HCT116 (cell line): ENCODE results near the gene AGPAT2. TPM values are rescaled to one million over a fixed set of nuclear protein-coding genes. Genes with fewer than 3 reads are reported as not detected.

Experiments
- ATAC-seq: fragments of 200-7000 bp; cut with Tn5 transposase; 2 replicates; pipeline ENCODE4 v1.9.1; 2020; ENCODE audit warnings: mild to moderate bottlenecking, moderate library complexity
- BruUV-seq: library from RNA; stranded (reverse); fragments of 400-500 nt; replicated peaks from 2 replicates; lab custom pipeline; 2021; lab: Mats Ljungman, UMichigan
- CTCF ChIA-PET: fragments of 300-600 bp; sonication (Branson Sonifier 250); formaldehyde crosslinking; loops from one replicate; lab custom pipeline; 2021; ENCODE audit warnings: antibody characterized with exemption; lab: Charles Lee
- POLR2A ChIA-PET: fragments of 300-600, 350-600 bp; sonication (Branson Sonifier 250); formaldehyde crosslinking; loops from one replicate; lab custom pipeline; 2021; ENCODE audit warnings: antibody characterized with exemption; lab: Charles Lee
- RAD21 ChIA-PET, 2 experiments: fragments of 300-600 bp; sonication (Branson Sonifier 250); formaldehyde crosslinking; loops; one replicate each; lab custom pipeline; 2023; ENCODE audit warnings: low total read pairs in 2 of 2; ENCODE audit not compliant: uncharacterized antibody in 2 of 2, unreplicated experiment in 2 of 2, low non-redundant PET in 1 of 2; lab: Charles Lee
- DNase-seq: peaks from one replicate; pipeline ENCODE4 v3.0.0-alpha.2; 2010; ENCODE audit warnings: low read depth, low spot score
- H2AFZ ChIP-seq: fragments of 200-600 bp; shearing (Covaris generic), sonication (generic); 2 replicates; pipeline ENCODE4 v1.6.1; 2017; ENCODE audit warnings: low read depth, mixed run types, mixed read lengths, antibody characterized with exemption, low read length; ENCODE audit not compliant: poor library complexity, severe bottlenecking
- H3K27ac ChIP-seq: 2 replicates; pipeline ENCODE4 v1.5.1; 2012; ENCODE audit warnings: low read depth, low read length
- H3K27me3 ChIP-seq: fragments of 200-600 bp; sonication (generic); 2 replicates; pipeline ENCODE4 v1.6.1; 2016; ENCODE audit warnings: mixed run types, low read length, mixed read lengths; ENCODE audit not compliant: insufficient read depth
- H3K36me3 ChIP-seq, 2 experiments: fragments of 200-500 bp in 1 of 2; fragments of 200-600 bp in 1 of 2; sonication (Bioruptor generic) in 1 of 2; sonication (generic) in 1 of 2; 2 replicates each; pipeline versions ENCODE4 v1.5.1 to v1.6.1; 2014 to 2016; ENCODE audit warnings: low read length in 2 of 2, inconsistent platforms in 1 of 2, mixed read lengths in 1 of 2, mixed run types in 1 of 2; ENCODE audit not compliant: insufficient read depth in 2 of 2, control insufficient read depth in 1 of 2
- H3K4me1 ChIP-seq, 2 experiments: fragments of 200-600 bp in 1 of 2; sonication (generic) in 1 of 2; 2 replicates each; pipeline versions ENCODE4 v1.5.1 to v1.6.1; 2012 to 2017; ENCODE audit warnings: low read length in 2 of 2, inconsistent platforms in 1 of 2, mild to moderate bottlenecking in 1 of 2, mixed read lengths in 1 of 2, mixed run types in 1 of 2, moderate library complexity in 1 of 2; ENCODE audit not compliant: insufficient read depth in 2 of 2, control insufficient read depth in 1 of 2
- H3K4me2 ChIP-seq: fragments of 200-600 bp; sonication (generic); 2 replicates; pipeline ENCODE4 v1.6.1; 2017; ENCODE audit warnings: mixed run types, low read length, mixed read lengths
- H3K4me3 ChIP-seq, 2 experiments: fragments of 200-600 bp in 1 of 2; sonication (generic) in 1 of 2; replicated peaks in 1 of 2; 2 replicates each; pipeline ENCODE4 v1.5.1; 2011 to 2016; ENCODE audit warnings: low read length in 2 of 2, control low read depth in 1 of 2, low read depth in 1 of 2, mild to moderate bottlenecking in 1 of 2, mixed read lengths in 1 of 2, mixed run types in 1 of 2
- H3K79me2 ChIP-seq: fragments of 200-600 bp; sonication (generic); 2 replicates; pipeline ENCODE4 v1.6.1; 2017; ENCODE audit warnings: mild to moderate bottlenecking, mixed run types, low read length, moderate library complexity, mixed read lengths; ENCODE audit not compliant: insufficient read depth
- H3K9ac ChIP-seq: fragments of 200-600 bp; sonication (generic); 2 replicates; pipeline ENCODE4 v1.6.1; 2016; ENCODE audit warnings: low read length, mixed read lengths
- H3K9me2 ChIP-seq: fragments of 200-600 bp; sonication (generic), shearing (Covaris generic); 2 replicates; pipeline ENCODE4 v1.6.1; 2017; ENCODE audit warnings: mixed run types, mild to moderate bottlenecking, moderate library complexity; ENCODE audit not compliant: insufficient read depth
- H3K9me3 ChIP-seq, 2 experiments: fragments of 200-500 bp in 1 of 2; fragments of 200-600 bp in 1 of 2; sonication (Bioruptor generic) in 1 of 2; sonication (generic) in 1 of 2; 2 replicates each; pipeline ENCODE4 v1.6.1; 2014 to 2017; ENCODE audit warnings: low read length in 2 of 2, mixed read lengths in 2 of 2, inconsistent platforms in 1 of 2, low read depth in 1 of 2, mild to moderate bottlenecking in 1 of 2, mixed run types in 1 of 2, moderate library complexity in 1 of 2; ENCODE audit not compliant: control insufficient read depth in 1 of 2, insufficient read depth in 1 of 2
- H4K20me1 ChIP-seq: fragments of 200-600 bp; sonication (generic), shearing (Covaris generic); 2 replicates; pipeline ENCODE4 v1.6.1; 2017; ENCODE audit warnings: mixed run types, mild to moderate bottlenecking, moderate library complexity; ENCODE audit not compliant: insufficient read depth
- CEBPB ChIP-seq: IDR thresholded peaks from 2 replicates; pipeline ENCODE4 v1.6.1; 2012; ENCODE audit warnings: low read depth
- CTCF ChIP-seq, 3 experiments: fragments of 200-600 bp in 1 of 3; sonication (generic) in 1 of 3; IDR thresholded peaks in 2 of 3; conservative IDR thresholded peaks in 1 of 3; 2 replicates each; pipeline ENCODE4 v1.5.1; 2012 to 2017; ENCODE audit warnings: low read depth in 2 of 3, low read length in 2 of 3, antibody characterized with exemption in 1 of 3, borderline replicate concordance in 1 of 3, control low read depth in 1 of 3, mild to moderate bottlenecking in 1 of 3, mixed read lengths in 1 of 3, mixed run types in 1 of 3, moderate library complexity in 1 of 3; ENCODE audit not compliant: insufficient read depth in 1 of 3
- EGR1 ChIP-seq: IDR thresholded peaks from 2 replicates; pipeline ENCODE4 v1.6.1; 2012; ENCODE audit warnings: low read depth
- ELF1 ChIP-seq: IDR thresholded peaks from 2 replicates; pipeline ENCODE4 v1.6.1; 2012; ENCODE audit warnings: low read depth, borderline replicate concordance
- EZH2 ChIP-seq: fragments of 200-600 bp; sonication (generic); IDR thresholded peaks from 2 replicates; pipeline ENCODE4 v1.6.1; 2017; ENCODE audit warnings: antibody characterized with exemption, mixed run types
- JUND ChIP-seq: IDR thresholded peaks from 2 replicates; pipeline ENCODE4 v1.6.1; 2012
- MAX ChIP-seq: IDR thresholded peaks from 2 replicates; pipeline ENCODE4 v1.6.1; 2012
- POLR2A ChIP-seq: IDR thresholded peaks from 2 replicates; pipeline ENCODE4 v1.7.0; 2011; ENCODE audit warnings: borderline replicate concordance; ENCODE audit not compliant: insufficient read depth, insufficient read length; ENCODE audit errors: extremely low read depth
- REST ChIP-seq: IDR thresholded peaks from 2 replicates; pipeline ENCODE4 v1.6.1; 2012; ENCODE audit warnings: low read depth
- SIN3A ChIP-seq: IDR thresholded peaks from 2 replicates; pipeline ENCODE4 v1.6.1; 2012; ENCODE audit warnings: low read depth
- SRF ChIP-seq: IDR thresholded peaks from 2 replicates; pipeline ENCODE4 v1.6.1; 2012; ENCODE audit warnings: low read depth
- YY1 ChIP-seq: IDR thresholded peaks from 2 replicates; pipeline ENCODE4 v1.6.1; 2011; ENCODE audit warnings: low read length, low read depth, moderate library complexity, mild to moderate bottlenecking; ENCODE audit not compliant: insufficient replicate concordance; ENCODE audit errors: extremely low read depth
- ZBTB33 ChIP-seq: IDR thresholded peaks from 2 replicates; pipeline ENCODE4 v1.6.1; 2011; ENCODE audit warnings: mild to moderate bottlenecking, low read length, moderate library complexity; ENCODE audit not compliant: insufficient replicate concordance; ENCODE audit errors: extremely low read depth
- ZFX ChIP-seq: fragments of 450-650 bp; IDR thresholded peaks from 2 replicates; pipeline ENCODE4 v1.6.1; 2017
- ZNF274 ChIP-seq: fragments of 200-500 bp; sonication (Bioruptor generic); IDR thresholded peaks from 2 replicates; pipeline ENCODE4 v1.6.1; 2014; ENCODE audit warnings: mild to moderate bottlenecking, low read depth, low read length, inconsistent platforms
- intact Hi-C: fragments of 100-400 bp; cut with micrococcal nuclease; formaldehyde crosslinking; loops from 2 replicates; pipeline ENCODE4 v1.10.0; 2022
- total RNA-seq: library from RNA; stranded (reverse); gene quantifications from one replicate; pipeline ENCODE4 v1.2.1, GENCODE V29; 2021; ENCODE audit not compliant: unreplicated experiment

Gene AGPAT2
- total RNA-seq, 1 experiment from 2014 or later: 86.0 TPM

- H3K36me3 ChIP-seq: no peaks in the 10 kb centered on the region
- no peak overlapping the region for H3K4me2 ChIP-seq
- ATAC-seq (no peak), DNase-seq (no peak)
- H3K27me3 ChIP-seq: no peaks in the 10 kb centered on the region
- BruUV-seq: no TSS peak
- H3K79me2 ChIP-seq: no peaks in the 10 kb centered on the region
- H3K27ac ChIP-seq: no peak overlapping the region; the same call in 1 of the 2 replicates
- intact Hi-C loops: loop anchor here (2.0 kb wide), 1 partner anchor 49 kb away; no protein-coding TSS in a partner anchor
- H3K9ac ChIP-seq: no peak overlapping the region
- no peaks in the 10 kb centered on the region for H3K9me2 ChIP-seq
- no peaks in the 10 kb centered on the region for H3K9me3 ChIP-seq
- RAD21 ChIA-PET: interaction anchor here in 1 of 2 experiments (0.6 kb wide), 1 partner anchor 155 kb away, joined by 8 read pairs; no protein-coding TSS in a partner anchor
- no peak overlapping the region for H2AFZ ChIP-seq
- H4K20me1 ChIP-seq: no peaks in the 10 kb centered on the region
- no peak overlapping the region for H3K4me3 ChIP-seq
- peaks cover 7 to 14% of the 10 kb centered on the region in 2 experiments for H3K4me1 ChIP-seq
- CTCF ChIA-PET: no interaction called here
- TF ChIP-seq ELF1 (no peak), POLR2A (no peak), ZBTB33 (no peak), CTCF (IDR thresholded peaks at IDR 0.05 in 2 of 3, conservative IDR thresholded peaks at IDR 0.05 in 1 of 3; ENCODE audit: borderline replicate concordance in 1 of 3, insufficient read depth in 1 of 3, low read depth in 2 of 3, low read length in 2 of 3) (no peak), ZFX (no peak), JUND (no peak), YY1 (no peak), CEBPB (no peak), ZNF274 (no peak), MAX (no peak), EZH2 (no peak), REST (no peak), SRF (no peak), EGR1 (no peak), SIN3A (no peak)
- POLR2A ChIA-PET: no interaction called here
Measured at GRCh38 chr9:136645903-136646754, 41.1 kb downstream of the AGPAT2 start.
